ENCODE results near the gene TPM1. TPM values are rescaled to one million over a fixed set of nuclear protein-coding genes. Genes with fewer than 3 reads are reported as not detected.

The TPM1 gene
- total RNA-seq, 1 donor from 2014 or later = 255 TPM

GRCh38 chr15:63010920-63011693 is 31.4 kb upstream of the TPM1 start:
- TF ChIP-seq CTCF (IDR thresholded peaks at IDR 0.05; ENCODE audit: partially characterized antibody, unreplicated experiment) = no peak
- H3K9me3 Mint-ChIP-seq (ENCODE audit: unreplicated experiment) = no peaks in the 10 kb centered on the region
- DNase-seq = no peak
- H3K4me1 Mint-ChIP-seq (ENCODE audit: low read depth, unreplicated experiment) = no peaks in the 10 kb centered on the region
- peaks cover 4% of the 10 kb centered on the region for H3K27me3 Mint-ChIP-seq (ENCODE audit: unreplicated experiment)
- no peak overlapping the region for H3K4me3 Mint-ChIP-seq (ENCODE audit: unreplicated experiment)
- no peaks in the 10 kb centered on the region for H3K36me3 Mint-ChIP-seq (ENCODE audit: unreplicated experiment)
- H3K27ac Mint-ChIP-seq (ENCODE audit: unreplicated experiment) = no peak overlapping the region

GRCh38 chr15:63012444-63012843 is 30.1 kb upstream of the TPM1 start:
- no peak for TF ChIP-seq CTCF (IDR thresholded peaks at IDR 0.05; ENCODE audit: partially characterized antibody, unreplicated experiment)

GRCh38 chr15:63013052-63013808 is 29.3 kb upstream of the TPM1 start:
- TF ChIP-seq CTCF (IDR thresholded peaks at IDR 0.05; ENCODE audit: partially characterized antibody, unreplicated experiment) = no peak
- H3K27me3 Mint-ChIP-seq (ENCODE audit: unreplicated experiment) = peaks cover 4% of the 10 kb centered on the region
- no peak overlapping the region for H3K4me3 Mint-ChIP-seq (ENCODE audit: unreplicated experiment)
- H3K4me1 Mint-ChIP-seq (ENCODE audit: low read depth, unreplicated experiment) = no peaks in the 10 kb centered on the region
- no peak overlapping the region for H3K27ac Mint-ChIP-seq (ENCODE audit: unreplicated experiment)
- H3K9me3 Mint-ChIP-seq (ENCODE audit: unreplicated experiment) = no peaks in the 10 kb centered on the region
- peaks cover under 1% of the 10 kb centered on the region for H3K36me3 Mint-ChIP-seq (ENCODE audit: unreplicated experiment)
- no peak for DNase-seq

More at GRCh38 chr15:63012444-63012843, 30.1 kb upstream of the TPM1 start:
- H3K4me1 Mint-ChIP-seq (ENCODE audit: low read depth, unreplicated experiment) = no peaks in the 10 kb centered on the region
- H3K9me3 Mint-ChIP-seq (ENCODE audit: unreplicated experiment) = no peaks in the 10 kb centered on the region
- H3K4me3 Mint-ChIP-seq (ENCODE audit: unreplicated experiment) = no peak overlapping the region
- no peak overlapping the region for H3K27ac Mint-ChIP-seq (ENCODE audit: unreplicated experiment)
- H3K27me3 Mint-ChIP-seq (ENCODE audit: unreplicated experiment) = peaks cover 4% of the 10 kb centered on the region
- H3K36me3 Mint-ChIP-seq (ENCODE audit: unreplicated experiment) = no peaks in the 10 kb centered on the region
- DNase-seq = no peak

- DNase-seq = no peak
- no peak for TF ChIP-seq CTCF (IDR thresholded peaks at IDR 0.05; ENCODE audit: partially characterized antibody, unreplicated experiment)
- H3K27ac Mint-ChIP-seq (ENCODE audit: unreplicated experiment) = no peak overlapping the region
- H3K4me1 Mint-ChIP-seq (ENCODE audit: low read depth, unreplicated experiment) = no peaks in the 10 kb centered on the region
- peaks cover 4% of the 10 kb centered on the region for H3K36me3 Mint-ChIP-seq (ENCODE audit: unreplicated experiment)
- H3K27me3 Mint-ChIP-seq (ENCODE audit: unreplicated experiment) = peaks cover 3% of the 10 kb centered on the region
- no peak overlapping the region for H3K4me3 Mint-ChIP-seq (ENCODE audit: unreplicated experiment)
- no peaks in the 10 kb centered on the region for H3K9me3 Mint-ChIP-seq (ENCODE audit: unreplicated experiment)
These were observed 28.0 kb upstream of the TPM1 start for GRCh38 chr15:63014578-63014977.

- no peaks in the 10 kb centered on the region for H3K27me3 Mint-ChIP-seq (ENCODE audit: unreplicated experiment)
- no peaks in the 10 kb centered on the region for H3K9me3 Mint-ChIP-seq (ENCODE audit: unreplicated experiment)
- no peak for DNase-seq
- TF ChIP-seq CTCF (IDR thresholded peaks at IDR 0.05; ENCODE audit: partially characterized antibody, unreplicated experiment) = no peak
- H3K36me3 Mint-ChIP-seq (ENCODE audit: unreplicated experiment) = peaks cover 4% of the 10 kb centered on the region
- peaks cover 4% of the 10 kb centered on the region for H3K4me1 Mint-ChIP-seq (ENCODE audit: low read depth, unreplicated experiment)
- H3K4me3 Mint-ChIP-seq (ENCODE audit: unreplicated experiment) = no peak overlapping the region
- no peak overlapping the region for H3K27ac Mint-ChIP-seq (ENCODE audit: unreplicated experiment)
These were observed 26.9 kb upstream of the TPM1 start for GRCh38 chr15:63015618-63016017.

Data from glutamatergic neuron (in vitro differentiated cells).